ENCODE measurements around the gene YY1.
A peak's percentile ranks its signal among the peaks of the same experiment; 100 is the strongest.

Gene YY1

DNA sequence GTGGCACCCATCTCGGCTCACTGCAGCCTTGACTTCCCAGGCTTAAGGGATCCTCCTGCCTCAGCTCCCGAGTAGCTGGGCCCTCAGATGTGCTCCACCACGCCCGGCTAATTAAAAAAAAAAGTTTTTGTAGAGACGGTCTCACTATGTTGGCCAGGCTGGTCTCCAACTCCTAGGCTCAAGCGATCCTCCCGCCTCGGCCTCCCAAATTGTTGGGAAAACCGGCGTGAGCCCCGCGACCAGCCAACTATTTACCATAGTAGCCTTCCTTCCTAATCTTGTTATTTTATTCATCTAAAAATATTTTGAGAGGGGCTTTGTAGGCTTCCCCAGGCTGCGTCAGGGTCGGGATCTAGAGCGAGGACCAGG lies 25.4 kb upstream of the YY1 start:
- Histone ChIP-seq H3K36me3 (ENCODE audit: control insufficient read depth, low read length) (no peaks in the 10 kb centered on the region; the same call in 1 of the 2 replicates), H3K4me3 (ENCODE audit: low read length) (peak overlapping the region; percentile 86), H3K27me3 (ENCODE audit: control insufficient read depth, low read length) (no peaks in the 10 kb centered on the region), H3K9me3 (ENCODE audit: control insufficient read depth, insufficient read depth, low read length) (no peaks in the 10 kb centered on the region), H3K4me1 (ENCODE audit: control insufficient read depth, low read length) (peaks cover 22% of the 10 kb centered on the region), H3F3A (ENCODE audit: control insufficient read depth, insufficient read depth) (peaks cover 6% of the 10 kb centered on the region), H3K79me2 (ENCODE audit: control insufficient read depth, low read length) (peaks cover 11% of the 10 kb centered on the region), H3K4me2 (ENCODE audit: low read length) (peak overlapping the region; percentile 83), H4K20me1 (ENCODE audit: control insufficient read depth, insufficient read depth, low read depth, low read length) (no peaks in the 10 kb centered on the region), H3K9me2 (replicated peaks; ENCODE audit: control insufficient read depth, low read length) (no peaks in the 10 kb centered on the region), H3K27ac (ENCODE audit: low read depth, low read length) (peak overlapping the region; percentile 68)
- TF ChIP-seq CTCF (IDR thresholded peaks at IDR 0.05; ENCODE audit: low read depth, low read length, poor library complexity, severe bottlenecking): no peak

DNA sequence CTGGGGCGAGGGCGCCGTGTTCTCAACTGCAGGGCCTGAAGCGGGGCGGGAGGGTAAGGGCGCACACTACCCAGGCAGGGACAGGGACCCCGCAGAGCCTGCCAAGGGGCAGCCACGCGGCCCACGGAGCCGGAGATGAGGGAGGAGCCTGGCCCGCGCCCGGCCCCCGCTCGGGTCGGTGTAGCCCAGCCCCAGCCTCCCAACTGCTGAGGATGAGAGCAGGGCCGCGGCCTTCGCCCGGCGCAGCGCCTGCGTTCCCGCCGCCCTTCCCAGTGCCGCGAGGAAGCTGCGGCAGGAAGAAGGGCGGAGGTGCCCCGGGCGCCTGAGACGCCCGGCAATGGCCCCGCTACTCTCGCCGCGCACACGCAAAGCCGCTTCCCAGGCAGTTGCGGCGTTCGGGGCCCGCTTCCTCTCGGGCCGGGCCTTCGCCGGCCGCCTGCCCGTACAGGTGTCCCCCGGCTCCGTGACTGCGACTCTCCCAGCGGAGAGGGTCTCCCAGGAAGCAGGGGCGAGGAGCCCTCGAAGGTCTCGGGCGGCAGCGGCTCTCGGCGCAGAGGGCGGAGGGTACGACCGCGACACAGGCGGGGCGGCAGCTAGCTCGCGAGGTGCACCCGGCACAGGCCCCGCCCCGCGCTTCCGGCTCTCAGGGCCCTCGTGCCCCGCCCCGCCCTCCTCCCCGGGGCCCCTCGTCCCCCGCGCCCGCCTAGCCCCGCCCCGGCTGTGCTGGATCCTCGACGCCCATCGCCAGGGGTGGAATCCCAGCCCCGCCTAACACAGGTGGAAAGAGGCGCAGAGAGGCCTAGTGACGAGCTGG lies 24.8 kb upstream of the YY1 start:
- no peak for TF ChIP-seq CTCF (IDR thresholded peaks at IDR 0.05; ENCODE audit: low read depth, low read length, poor library complexity, severe bottlenecking)
- no peak for TF ChIP-seq EZH2phosphoT487 (IDR thresholded peaks at IDR 0.05; ENCODE audit: borderline replicate concordance, low read length)
- peaks cover 22% of the 10 kb centered on the region for H3K4me1 ChIP-seq (ENCODE audit: control insufficient read depth, low read length)
- no peaks in the 10 kb centered on the region for H3K9me2 ChIP-seq (replicated peaks; ENCODE audit: control insufficient read depth, low read length)
- no peaks in the 10 kb centered on the region for H3K9me3 ChIP-seq (ENCODE audit: control insufficient read depth, insufficient read depth, low read length)
- peak overlapping the region; percentile 68 for H3K27ac ChIP-seq (ENCODE audit: low read depth, low read length)
- H3K27me3 ChIP-seq (ENCODE audit: control insufficient read depth, low read length): no peaks in the 10 kb centered on the region
- no peaks in the 10 kb centered on the region; the same call in 1 of the 2 replicates for H3K36me3 ChIP-seq (ENCODE audit: control insufficient read depth, low read length)
- peaks cover 11% of the 10 kb centered on the region for H3K79me2 ChIP-seq (ENCODE audit: control insufficient read depth, low read length)
- peaks cover 2% of the 10 kb centered on the region; the same call in 1 of the 2 replicates for H4K20me1 ChIP-seq (ENCODE audit: control insufficient read depth, insufficient read depth, low read depth, low read length)
- peaks cover 6% of the 10 kb centered on the region for H3F3A ChIP-seq (ENCODE audit: control insufficient read depth, insufficient read depth)
- peak overlapping the region; percentile 86 for H3K4me3 ChIP-seq (ENCODE audit: low read length)
- peak overlapping the region; percentile 83 for H3K4me2 ChIP-seq (ENCODE audit: low read length)

DNA sequence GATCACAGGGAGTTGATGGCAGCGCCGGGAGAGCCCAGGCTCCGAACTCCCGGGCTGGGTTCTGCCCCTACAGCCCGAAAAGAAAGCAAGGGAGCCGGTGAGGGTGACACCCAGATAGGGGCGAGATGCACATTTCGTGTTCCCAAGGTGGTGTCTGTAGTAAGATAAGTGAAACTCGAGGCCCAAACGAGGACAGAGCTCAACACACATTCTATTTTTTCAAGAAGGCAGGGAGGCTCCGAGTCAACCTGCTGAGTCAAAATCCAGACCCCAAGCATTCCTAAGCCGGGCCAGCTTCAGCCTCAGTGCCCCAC lies 24.2 kb upstream of the YY1 start:
- H3K27ac ChIP-seq (ENCODE audit: low read depth, low read length): no peak overlapping the region

More for the DNA sequence above, 24.2 kb upstream of the YY1 start:
- H3K4me3 ChIP-seq (ENCODE audit: low read length): peak overlapping the region; percentile 86
- peaks cover 3% of the 10 kb centered on the region; the same call in 1 of the 2 replicates for H4K20me1 ChIP-seq (ENCODE audit: control insufficient read depth, insufficient read depth, low read depth, low read length)
- H3K27me3 ChIP-seq (ENCODE audit: control insufficient read depth, low read length): no peaks in the 10 kb centered on the region
- H3K4me1 ChIP-seq (ENCODE audit: control insufficient read depth, low read length): peaks cover 22% of the 10 kb centered on the region
- peaks cover 11% of the 10 kb centered on the region for H3K79me2 ChIP-seq (ENCODE audit: control insufficient read depth, low read length)
- peak overlapping the region; percentile 83 for H3K4me2 ChIP-seq (ENCODE audit: low read length)
- no peaks in the 10 kb centered on the region for H3K9me2 ChIP-seq (replicated peaks; ENCODE audit: control insufficient read depth, low read length)
- H3F3A ChIP-seq (ENCODE audit: control insufficient read depth, insufficient read depth): peaks cover 6% of the 10 kb centered on the region
- no peaks in the 10 kb centered on the region; the same call in 1 of the 2 replicates for H3K36me3 ChIP-seq (ENCODE audit: control insufficient read depth, low read length)
- TF ChIP-seq CTCF (IDR thresholded peaks at IDR 0.05; ENCODE audit: low read depth, low read length, poor library complexity, severe bottlenecking) (no peak), EZH2phosphoT487 (IDR thresholded peaks at IDR 0.05; ENCODE audit: borderline replicate concordance, low read length) (no peak)
- no peaks in the 10 kb centered on the region for H3K9me3 ChIP-seq (ENCODE audit: control insufficient read depth, insufficient read depth, low read length)

Measured in DOHH2 (cell line).